ENCODE measurements around the gene TMEM184C.

DNA sequence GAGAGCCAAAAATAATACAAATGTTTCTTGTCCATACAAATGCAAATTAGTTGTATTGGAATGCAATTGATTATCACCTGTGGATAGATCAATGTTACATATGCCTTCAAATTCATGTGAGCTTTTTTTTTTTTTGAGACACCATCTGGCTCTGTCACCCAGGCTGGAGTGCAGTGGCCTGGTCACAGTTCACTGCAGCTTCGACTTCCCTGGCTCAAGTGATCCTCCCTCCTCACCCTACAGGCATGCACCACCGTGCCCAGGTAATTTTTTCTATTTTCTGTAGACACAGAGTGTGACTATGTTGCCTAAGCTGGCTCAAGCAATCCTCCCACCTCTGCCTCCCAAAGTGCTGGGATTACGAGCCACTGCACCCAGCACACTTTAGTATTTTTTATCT lies 38.6 kb upstream of the TMEM184C start:
- TF ChIP-seq, protein P1, sequence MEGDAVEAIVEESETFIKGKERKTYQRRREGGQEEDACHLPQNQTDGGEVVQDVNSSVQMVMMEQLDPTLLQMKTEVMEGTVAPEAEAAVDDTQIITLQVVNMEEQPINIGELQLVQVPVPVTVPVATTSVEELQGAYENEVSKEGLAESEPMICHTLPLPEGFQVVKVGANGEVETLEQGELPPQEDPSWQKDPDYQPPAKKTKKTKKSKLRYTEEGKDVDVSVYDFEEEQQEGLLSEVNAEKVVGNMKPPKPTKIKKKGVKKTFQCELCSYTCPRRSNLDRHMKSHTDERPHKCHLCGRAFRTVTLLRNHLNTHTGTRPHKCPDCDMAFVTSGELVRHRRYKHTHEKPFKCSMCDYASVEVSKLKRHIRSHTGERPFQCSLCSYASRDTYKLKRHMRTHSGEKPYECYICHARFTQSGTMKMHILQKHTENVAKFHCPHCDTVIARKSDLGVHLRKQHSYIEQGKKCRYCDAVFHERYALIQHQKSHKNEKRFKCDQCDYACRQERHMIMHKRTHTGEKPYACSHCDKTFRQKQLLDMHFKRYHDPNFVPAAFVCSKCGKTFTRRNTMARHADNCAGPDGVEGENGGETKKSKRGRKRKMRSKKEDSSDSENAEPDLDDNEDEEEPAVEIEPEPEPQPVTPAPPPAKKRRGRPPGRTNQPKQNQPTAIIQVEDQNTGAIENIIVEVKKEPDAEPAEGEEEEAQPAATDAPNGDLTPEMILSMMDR (IDR thresholded peaks at IDR 0.05) = no peak
- TF ChIP-seq NFE2L1 (CRISPR knock-in tag; IDR thresholded peaks at IDR 0.05) = no peak
- no peak for TF ChIP-seq TEAD4 (CRISPR knock-in tag; IDR thresholded peaks at IDR 0.05)
- TF ChIP-seq, protein P2, sequence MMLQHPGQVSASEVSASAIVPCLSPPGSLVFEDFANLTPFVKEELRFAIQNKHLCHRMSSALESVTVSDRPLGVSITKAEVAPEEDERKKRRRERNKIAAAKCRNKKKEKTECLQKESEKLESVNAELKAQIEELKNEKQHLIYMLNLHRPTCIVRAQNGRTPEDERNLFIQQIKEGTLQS (CRISPR knock-in tag; conservative IDR thresholded peaks at IDR 0.05) = no peak
- TF ChIP-seq, protein P3, sequence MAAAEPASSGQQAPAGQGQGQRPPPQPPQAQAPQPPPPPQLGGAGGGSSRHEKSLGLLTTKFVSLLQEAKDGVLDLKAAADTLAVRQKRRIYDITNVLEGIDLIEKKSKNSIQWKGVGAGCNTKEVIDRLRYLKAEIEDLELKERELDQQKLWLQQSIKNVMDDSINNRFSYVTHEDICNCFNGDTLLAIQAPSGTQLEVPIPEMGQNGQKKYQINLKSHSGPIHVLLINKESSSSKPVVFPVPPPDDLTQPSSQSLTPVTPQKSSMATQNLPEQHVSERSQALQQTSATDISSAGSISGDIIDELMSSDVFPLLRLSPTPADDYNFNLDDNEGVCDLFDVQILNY (CRISPR knock-in tag; IDR thresholded peaks at IDR 0.05) = no peak
- TF ChIP-seq RELA (CRISPR knock-in tag; IDR thresholded peaks at IDR 0.05; ENCODE audit: borderline replicate concordance) = no peak
- TF ChIP-seq ZNF423 (CRISPR knock-in tag; IDR thresholded peaks at IDR 0.05) = no peak

Data from WTC11 (cell line).